HG03095 (cell line): ENCODE results near the gene TENT5D.
"Not testable (repeated sequence)": the region's sequence is repeated elsewhere in the genome, so short reads cannot be mapped to it uniquely, and the experiment has no call there.

Experiments used
- ATAC-seq: cut with Tn5 transposase; IDR thresholded peaks from one replicate; pipeline ENCODE4 v1.9.1; 2021; ENCODE audit warnings: moderate library complexity; ENCODE audit not compliant: unreplicated experiment

Gene TENT5D

DNA sequence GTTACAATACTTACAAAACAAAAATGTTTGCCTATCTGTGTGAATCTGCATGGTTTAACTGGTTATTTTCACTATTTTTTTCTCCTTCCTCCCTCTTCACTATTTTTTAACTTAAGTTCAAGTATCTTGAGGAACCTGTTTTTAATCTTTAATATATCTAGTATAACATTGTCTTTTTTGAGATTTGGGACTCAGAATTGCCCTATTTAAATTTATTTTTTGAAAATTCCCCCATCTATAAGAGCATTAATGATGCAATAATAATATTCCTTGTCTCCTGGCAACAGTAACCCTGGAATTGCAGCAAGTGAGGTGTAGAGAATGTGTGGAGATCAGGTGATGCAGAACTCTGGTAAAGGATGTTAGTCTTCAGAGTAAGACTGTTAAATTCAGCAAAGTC lies at the start of gene TENT5D:
TENT5D (plus strand) TSS at position 301 of the 400 bp plus-strand sequence. CDS start 22,093 bp downstream, outside the sequence.
- no peak for ATAC-seq

DNA sequence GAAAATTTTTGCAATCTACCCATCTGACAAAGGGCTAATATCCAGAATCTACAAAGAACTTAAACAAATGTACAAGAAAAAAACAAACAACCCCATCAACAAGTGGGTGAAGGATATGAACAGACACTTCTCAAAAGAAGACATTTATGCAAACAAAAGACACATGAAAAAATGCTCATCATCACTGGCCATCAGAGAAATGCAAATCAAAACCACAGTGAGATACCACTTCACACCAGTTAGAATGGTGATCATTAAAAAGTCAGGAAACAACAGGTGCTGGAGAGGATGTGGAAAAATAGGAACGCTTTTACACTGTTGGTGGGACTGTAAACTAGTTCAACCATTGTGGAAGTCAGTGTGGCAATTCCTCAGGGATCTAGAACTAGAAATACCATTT lies 34.6 kb upstream of the TENT5D start:
- ATAC-seq: not testable (repeated sequence)

DNA sequence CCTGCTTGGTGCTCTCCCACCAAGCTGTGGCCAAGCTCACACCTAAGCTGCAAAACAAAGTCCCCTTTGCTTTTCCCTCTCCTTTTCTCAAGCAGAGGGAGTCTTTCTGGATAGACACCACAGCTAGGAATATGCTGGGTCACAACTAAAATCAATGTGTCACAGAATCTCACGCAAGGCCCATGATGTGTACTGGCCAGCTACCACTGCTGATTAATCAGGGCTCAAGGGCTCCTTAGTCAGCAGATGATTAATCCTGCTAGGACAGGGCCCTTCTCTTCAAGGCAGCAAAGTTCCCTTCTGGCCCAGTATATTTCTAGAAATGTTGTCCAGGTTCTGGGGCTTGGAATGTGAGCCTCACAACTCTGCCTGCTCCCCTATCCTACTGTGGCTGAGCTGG lies 32.0 kb upstream of the TENT5D start:
- ATAC-seq: no peak

DNA sequence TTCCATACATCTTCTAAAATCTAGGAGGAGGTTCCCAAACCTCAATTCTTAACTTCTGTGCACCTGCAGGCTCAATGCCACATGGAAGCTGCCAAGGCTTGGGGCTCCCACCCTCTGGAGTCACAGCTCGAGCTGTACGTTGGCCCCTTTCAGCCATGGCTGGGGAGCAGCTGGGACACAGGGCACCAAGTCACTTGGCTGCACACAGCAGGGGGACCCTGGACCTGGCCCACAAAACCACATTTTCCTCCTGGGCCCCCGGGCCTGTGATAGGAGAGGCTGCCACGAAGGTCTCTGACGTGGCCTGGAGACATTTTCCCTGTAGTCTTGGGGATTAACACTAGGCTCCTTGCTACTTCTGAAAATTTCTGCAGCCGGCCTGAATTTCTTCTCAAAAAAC lies 8.2 kb upstream of the TENT5D start:
- no peak for ATAC-seq

DNA sequence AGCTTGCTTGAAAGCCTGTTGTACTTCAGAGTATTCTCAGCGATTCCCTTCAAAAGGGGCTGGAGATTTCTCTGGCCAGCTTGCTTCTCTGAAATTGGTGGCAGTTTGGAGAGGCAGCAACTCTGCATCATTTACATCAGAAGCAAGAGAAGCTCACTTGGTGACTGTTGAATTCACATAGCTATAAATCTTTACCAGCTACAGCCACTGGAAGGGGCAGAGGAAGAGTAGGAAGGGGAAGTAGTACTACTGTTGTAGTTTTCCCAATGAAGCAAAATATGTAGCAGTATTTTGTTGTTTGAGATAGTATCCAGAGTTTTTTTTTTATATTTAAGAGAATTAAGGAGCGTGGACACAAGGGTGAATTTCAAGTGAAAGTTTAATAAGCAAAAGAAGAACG lies 2.8 kb downstream of the TENT5D start:
- no peak for ATAC-seq

DNA sequence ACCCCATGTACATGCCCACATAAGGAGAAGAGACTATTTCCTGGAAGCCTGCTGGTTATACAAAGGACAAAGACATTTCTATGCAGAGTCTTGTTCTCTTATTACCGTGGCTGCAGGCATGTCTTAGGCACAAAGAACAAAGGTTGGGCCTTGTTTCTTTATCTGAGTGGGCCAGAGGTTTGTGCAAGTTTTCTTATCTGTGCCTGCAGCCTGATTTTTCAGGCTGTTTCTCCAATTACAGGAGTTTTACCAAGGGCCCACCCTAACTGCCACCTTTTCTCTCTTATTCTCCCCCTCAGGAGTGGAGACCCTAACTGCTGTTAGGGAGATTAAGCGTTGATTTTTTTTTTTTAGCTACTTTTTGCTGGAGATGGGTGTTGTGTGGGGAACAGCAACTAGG lies 3.5 kb downstream of the TENT5D start:
- no peak for ATAC-seq

DNA sequence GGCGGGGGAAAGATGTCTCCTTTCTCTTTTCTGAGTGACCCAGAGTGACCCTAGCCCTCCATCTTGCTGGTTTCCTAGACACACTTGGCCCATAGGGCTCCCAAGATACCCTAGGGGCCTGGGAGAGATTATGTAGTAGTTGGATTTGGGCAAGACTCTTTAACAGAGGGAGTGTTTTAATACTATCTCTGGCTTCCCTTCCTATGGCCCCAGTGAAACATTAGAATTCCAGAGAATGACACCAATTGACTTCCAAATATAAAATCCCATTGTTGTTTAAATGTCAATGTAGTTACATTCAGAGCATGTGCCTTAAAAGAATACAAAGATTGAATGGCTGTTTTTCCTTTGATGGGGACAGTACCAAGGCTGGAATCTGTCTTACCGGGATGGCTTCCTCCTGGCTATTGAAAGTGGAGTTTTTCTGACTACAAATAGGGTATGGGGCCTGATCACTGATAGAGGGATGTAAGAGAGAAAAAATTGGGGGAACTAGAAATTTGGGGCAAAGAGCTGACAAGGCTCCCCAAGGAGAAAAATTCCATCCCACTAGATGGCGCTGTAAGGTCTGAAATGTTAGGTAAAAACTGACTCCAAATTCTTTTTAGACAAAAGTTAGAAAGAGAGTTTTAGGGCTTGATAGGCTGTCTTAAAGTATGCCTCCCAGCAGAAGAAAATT lies 10.7 kb downstream of the TENT5D start:
- no peak for ATAC-seq

DNA sequence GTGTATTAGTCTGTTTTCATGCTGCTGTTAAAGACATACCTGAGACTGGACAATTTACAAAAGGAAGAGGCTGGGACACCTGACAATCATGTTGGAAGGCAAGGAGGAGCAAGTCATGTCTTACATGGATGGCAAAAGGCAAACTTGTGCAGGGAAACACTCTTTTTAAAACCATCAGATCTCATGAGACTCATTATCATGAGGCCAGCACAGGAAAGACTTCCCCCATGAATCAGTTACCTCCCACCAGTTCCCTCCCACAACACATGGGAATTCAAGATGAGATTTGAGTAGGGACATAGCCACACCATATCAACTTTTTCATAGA lies 11.2 kb downstream of the TENT5D start:
- no peak for ATAC-seq

DNA sequence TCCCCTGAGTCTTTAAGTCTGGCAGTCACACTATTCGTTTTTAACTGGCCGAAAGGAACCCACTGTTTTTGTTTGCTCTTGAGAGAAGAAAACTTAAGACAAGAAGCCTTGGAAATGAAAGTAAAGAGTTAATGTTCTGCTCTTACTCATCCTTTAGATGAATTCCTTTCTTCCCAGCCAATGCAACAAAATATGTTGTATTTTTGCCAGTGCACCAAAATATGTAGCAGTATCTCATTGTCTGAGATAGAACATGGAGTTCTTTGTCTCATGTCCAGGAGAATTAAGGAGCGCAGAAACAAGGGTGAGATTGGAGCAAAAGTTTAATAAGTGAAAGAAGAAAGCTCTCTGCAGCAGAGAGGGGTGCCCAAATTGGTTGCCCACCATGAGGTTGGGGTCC lies 12.2 kb downstream of the TENT5D start:
- no peak for ATAC-seq

DNA sequence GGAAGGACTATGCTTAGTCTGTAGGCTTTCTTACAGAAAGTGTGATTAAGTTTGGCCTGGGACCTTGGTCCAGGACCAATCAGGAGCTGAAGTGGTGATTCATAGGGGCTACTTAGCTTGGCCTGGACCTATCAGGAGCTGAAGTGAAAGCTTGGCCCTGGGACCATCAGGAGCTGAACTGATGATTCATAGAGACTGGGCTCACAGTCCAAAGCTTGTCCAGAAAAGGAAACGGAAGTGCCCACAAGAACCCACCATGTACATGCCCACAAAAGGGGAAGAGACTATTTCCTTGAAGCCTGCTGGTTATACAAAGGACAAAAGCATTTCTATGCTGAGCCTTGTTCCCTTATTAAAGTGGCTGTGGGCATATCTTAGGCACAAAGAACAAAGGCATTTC lies 12.6 kb downstream of the TENT5D start:
- ATAC-seq: no peak

DNA sequence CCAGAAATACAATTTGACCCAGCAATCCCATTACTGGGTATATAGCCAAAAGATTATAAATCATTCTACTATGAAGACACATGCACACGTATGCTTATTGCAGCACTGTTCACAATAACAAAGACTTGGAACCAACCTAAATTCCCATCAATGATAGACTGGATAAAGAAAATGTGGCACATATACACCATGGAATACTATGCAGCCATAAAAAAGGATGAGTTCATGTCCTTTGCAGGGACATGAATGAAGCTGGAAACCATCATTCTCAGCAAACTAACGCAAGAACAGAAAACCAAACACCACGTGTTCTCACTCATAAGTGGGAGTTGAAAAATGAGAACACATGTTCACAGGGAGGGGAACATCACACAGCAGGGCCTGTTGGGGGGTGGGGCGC lies 47.9 kb downstream of the TENT5D start:
- not testable (repeated sequence) for ATAC-seq

DNA sequence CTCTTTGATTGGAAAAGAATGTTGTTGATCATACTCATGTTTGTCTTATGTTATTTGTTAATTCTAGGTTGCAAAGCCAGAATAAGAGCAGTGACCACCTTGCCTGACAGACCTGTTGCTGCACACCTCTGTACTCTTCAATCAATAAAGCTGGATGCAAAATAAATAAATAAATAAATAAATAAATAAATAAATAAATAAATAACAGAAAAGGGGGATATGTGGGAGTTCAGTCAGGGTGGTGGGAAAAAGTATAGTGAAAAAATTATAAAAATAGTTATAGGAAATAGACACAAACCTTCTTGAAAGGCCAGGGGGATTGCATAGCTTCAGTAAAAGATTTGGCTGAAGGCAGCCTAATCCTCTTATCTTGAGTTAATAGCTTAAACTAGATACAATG lies 51.3 kb downstream of the TENT5D start:
- ATAC-seq: no peak

DNA sequence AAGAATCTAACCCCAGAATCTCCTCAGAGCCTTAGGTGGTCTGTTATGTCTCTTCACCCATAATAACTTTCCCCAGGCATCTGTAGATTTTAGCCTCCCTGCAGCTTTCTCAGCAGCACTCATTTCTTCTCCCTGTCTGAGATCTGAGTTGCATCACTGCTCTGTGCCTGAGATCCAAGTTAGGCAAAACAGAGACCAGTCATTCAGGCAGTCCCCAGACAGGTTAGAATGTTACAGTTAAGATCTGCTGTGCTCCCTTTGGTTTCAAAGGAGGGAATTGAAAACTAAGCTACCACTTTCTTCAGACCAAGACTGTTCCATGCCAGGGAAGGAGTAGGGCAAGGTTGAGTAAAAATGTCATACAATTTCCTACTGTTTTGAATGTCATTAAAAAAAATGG lies 65.3 kb downstream of the TENT5D start:
- ATAC-seq: no peak

DNA sequence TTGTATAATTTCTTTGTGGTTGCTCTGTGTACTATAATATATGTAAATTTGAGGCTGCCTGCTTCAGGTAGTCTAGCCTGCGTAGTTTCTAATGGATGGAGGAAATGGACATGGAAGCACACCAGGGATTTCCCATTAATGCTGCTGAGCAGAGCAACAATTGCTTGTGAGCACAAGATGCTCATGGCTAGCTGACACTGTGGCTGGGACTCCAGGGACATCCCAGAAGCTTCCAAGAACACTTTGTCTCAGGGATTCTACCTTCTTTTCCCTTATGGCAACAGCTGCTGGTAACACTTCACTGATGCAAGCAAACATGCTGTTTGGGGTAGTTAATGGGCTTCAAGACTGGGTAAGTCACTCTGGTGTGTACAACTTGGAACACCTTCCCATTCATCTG lies 66.1 kb downstream of the TENT5D start:
- ATAC-seq: no peak

DNA sequence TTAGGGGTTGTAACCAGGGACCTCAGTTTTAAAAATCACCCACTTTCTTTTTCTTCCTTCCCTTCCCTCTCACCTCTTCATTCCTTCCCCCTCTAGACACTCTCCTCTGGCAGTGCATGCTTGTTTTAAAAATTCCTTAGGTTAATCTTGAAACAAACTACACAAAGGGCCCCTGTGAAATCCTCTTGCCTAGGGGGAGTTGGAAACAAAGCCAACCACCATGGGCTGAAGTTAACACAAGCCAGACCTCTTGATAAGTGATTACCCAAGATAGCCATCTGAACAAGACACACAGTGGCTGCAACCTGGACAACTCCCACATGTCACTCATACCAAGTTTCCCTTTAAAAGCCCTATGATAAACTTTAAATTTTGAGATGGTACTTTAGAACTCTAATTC lies 68.9 kb downstream of the TENT5D start:
- no peak for ATAC-seq
